Heart left ventricle (tissue), 13 donors: Measurements from ENCODE around the gene PI4K2A.

ENCODE experiments used
- CTCF ChIP-seq, 12 donors: fragments of 200-600 bp; sonication (generic) in 4 of 12; IDR thresholded peaks; one replicate each; pipeline versions ENCODE4 v1.5.0 to v1.8.0; 2018 to 2022; ENCODE audit warnings: antibody characterized with exemption in 12 of 12, mild to moderate bottlenecking in 5 of 12
- POLR2A ChIP-seq, 2 donors: fragments of 450-650 bp; IDR thresholded peaks; one replicate each; pipeline ENCODE4 v1.6.1; 2017; ENCODE audit warnings: antibody characterized with exemption in 2 of 2, mild to moderate bottlenecking in 2 of 2, moderate library complexity in 2 of 2
- donor health status: ischemic (EF 13 %, LVEDD 7.1; RV severe dilation, severe dysfunction).
- donor health status: DM: no; HTN: yes; CAD: no.
- donor health status: DM: no; HTN: no; CAD: no.
- donor health status: ischemic (EF 25% LVEDD 6.9; RV normal size, moderate dysfunction).
- donor health status: ischemic (EF 25% LVEDD 5.7; RV mildly dilated, moderate dysfunction).
- donor health status: ischemic (EF 35%, LVEDD 5.7; RV mildly dilated, moderate dysfunction).
- donor health status: nonischemic (EF 11% LVEDD 7.7; RV severe dilation, severe dysfunction).
- donor health status: DM: yes; HTN: yes; CAD: no.
- donor health status: PGD.
- donor health status: ischemic (EF 29% LVEDD 5.4; RV normal size, mild dysfunction).
- donor health status: nonischemic (EF 23%, LVEDD 6.1; RV moderate dilation, normal function).

GRCh38 chr10:97682042-97682441 lies 41.6 kb downstream of the PI4K2A start:
- TF ChIP-seq CTCF (IDR thresholded peaks at IDR 0.05) (no peak), POLR2A (IDR thresholded peaks at IDR 0.05) (no peak)
